ENCODE data around the gene TRMT2A.

DNA sequence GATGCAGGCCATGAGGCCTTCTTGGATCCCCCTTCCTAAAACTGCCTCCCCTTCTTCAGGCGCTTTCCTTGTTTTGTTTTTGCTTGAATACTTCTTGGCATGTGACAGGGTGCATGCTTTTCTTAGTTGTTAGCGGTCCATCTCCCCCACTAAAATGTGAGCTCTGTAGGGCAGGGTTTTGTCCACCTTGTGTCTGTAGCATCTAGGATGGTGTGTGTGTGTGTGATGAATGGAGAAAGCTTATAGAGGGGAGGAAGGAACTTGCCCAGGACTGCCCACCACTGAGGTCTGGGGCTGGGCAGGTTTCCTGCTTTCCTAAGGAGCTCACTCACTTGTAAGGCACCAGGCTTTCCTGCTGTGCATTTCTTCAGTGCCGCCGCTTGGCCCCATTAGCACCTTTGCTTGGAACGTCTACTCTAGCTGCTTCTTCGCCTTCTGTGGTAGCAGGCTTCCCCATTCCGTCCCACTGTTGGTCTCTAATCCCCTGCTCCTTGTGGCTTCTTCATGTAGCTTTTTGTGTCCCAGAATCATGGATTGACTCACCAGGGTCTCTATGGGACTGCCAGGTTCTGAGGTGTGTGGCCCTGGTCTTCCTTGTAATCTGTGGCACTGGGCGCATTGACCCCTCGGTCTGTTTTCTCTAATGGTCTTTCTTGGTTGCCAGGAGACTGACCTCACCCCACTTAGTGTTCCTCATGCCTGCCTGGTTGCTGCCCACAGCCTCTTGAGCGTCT, 33.7 kb downstream of the TRMT2A start:
- TF ChIP-seq POLR2A (IDR thresholded peaks at IDR 0.05; ENCODE audit: low read depth, low read length) (no peak), TAF1 (IDR thresholded peaks at IDR 0.05; ENCODE audit: borderline replicate concordance, low read depth, low read length) (no peak), POLR2AphosphoS5 (IDR thresholded peaks at IDR 0.05; ENCODE audit: low read depth, low read length) (no peak)

Measured in GM12892 (cell line).